ENCODE results near the gene KRT86.
"Not testable (repeated sequence)": the region's sequence is repeated elsewhere in the genome, so short reads cannot be mapped to it uniquely, and the experiment has no call there.

KRT86 gene

DNA sequence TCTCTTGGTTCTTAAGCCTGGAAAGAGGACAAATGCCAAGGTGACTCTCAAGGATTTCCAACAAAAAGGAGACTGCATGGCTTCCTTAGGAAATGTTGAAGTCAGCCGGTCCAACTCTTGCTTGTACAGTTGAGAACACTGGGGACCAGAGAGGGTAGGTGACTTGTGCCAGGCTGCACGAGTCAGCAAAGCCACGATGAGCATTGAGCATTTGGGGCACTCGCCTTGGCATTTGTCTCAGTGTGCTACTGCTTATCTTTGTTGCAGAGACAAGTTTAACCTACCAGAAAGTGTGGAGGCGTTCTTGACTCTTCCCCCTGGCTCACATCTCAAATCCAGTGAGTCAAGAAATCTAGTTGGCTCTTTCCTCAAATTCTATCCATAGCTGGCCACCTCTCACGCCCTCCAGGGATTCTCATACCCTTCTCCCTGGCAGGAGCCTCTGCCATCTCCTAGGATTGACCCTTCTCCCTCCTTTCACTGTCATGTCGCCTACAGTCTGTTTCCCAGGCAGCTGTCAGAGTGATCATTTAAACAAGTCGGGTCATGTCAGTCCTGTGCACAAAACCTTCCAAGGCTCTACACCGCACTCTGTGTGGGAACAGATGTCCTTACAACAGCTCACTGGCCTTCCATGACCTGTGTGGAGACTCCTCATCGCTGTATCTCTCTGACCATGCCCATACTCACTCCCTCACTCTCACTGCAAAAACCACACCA lies 64.0 kb downstream of the KRT86 start:
- DNase-seq (ENCODE audit: low spot score), result no peak

DNA sequence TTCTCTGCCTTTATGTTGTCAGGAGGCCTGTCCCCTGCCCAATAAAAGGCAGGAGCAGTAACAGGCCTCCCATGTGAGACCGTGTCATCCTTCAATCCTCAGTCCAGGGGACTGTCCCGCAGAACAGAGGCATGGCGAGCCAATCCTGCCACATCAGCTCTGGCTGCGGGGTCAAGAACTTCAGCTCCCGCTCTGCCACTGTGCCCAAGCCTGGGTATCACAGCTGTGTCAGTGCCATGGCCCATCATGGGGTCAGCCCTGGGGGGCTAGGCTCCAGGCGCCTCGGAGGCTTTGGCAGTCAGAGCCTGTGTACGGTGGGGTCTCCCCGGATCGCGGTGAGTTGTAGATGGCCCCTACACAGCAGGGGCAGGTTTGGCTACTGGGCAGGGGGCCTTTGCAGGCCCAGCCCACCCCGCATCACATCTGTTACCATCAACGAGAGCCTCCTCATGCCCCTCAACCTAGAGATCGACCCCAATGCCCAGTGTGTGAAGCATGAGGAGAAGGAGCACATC lies 66.7 kb downstream of the KRT86 start:
- DNase-seq (ENCODE audit: low spot score), result no peak

DNA sequence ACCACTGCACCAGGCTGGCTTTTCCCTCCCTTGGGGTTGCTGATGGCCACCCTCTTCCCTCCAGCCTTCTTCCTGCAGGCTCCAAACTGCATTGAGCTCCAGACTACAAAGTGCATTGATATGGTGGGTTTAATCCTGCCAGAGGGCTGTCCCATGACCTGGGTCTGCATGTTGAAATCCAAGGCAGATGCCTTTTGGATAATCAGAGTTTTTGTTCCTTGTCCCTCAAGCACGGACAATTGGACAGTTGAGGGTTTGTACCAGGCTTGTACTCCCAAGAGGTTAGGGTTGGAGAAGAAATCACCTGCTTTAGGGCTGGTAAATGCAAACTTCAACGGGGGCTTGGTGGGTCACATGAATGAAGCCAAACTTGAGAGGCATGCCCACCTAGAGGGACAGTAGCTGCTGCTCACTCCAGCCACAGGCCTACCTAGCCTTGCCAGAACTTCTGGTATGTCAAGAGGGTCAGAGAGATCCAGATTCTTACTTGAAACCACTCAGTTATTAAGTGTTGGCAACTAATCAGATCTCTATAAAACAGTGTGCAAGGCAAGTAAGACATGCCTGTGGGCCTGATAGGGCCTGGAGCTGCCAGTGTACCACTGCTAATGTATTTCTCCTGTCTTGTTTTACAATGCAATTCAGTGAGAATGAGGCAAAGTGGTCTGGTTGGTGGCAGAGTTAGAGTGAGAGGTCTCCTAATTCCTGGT lies 68.5 kb downstream of the KRT86 start:
- DNase-seq (ENCODE audit: low spot score), result no peak

DNA sequence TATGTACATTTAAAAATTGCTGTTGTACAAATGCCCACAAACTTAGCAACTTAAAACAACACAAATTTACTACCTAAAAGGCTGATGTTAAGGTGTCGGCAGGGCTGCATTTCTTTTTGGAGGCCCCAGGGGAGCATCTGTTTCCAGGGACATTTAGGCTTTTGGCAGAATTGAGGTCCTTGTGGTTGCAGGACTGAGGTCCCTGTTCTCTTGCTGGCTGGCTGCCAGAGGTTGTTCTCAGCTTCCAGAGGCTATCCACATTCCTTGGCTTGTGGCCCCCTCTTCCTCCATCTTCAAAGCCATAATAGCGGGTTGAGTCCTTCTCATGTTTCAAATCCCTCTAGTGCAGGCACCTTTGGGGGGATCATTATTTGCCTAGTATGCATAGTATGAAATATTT lies 69.1 kb downstream of the KRT86 start:
- no peak for DNase-seq (ENCODE audit: low spot score)

DNA sequence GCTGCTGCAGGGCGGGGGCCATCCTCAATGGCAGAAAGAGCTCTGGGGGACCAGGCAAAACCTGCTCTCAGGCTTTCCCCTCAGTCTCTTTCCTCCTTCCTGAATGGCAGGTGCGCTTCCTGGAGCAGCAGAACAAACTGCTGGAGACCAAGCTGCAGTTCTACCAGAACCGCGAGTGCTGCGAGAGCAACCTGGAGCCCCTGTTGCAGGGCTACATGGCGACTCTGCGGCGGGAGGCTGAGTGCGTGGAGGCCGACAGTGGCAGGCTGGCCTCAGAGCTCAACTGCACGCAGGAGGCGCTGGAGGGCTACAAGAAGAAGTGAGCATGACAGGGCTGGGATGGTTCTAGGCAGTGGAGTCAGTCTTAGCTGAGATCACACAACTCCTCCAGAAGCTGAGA lies 69.7 kb downstream of the KRT86 start:
- no peak for DNase-seq (ENCODE audit: low spot score)

DNA sequence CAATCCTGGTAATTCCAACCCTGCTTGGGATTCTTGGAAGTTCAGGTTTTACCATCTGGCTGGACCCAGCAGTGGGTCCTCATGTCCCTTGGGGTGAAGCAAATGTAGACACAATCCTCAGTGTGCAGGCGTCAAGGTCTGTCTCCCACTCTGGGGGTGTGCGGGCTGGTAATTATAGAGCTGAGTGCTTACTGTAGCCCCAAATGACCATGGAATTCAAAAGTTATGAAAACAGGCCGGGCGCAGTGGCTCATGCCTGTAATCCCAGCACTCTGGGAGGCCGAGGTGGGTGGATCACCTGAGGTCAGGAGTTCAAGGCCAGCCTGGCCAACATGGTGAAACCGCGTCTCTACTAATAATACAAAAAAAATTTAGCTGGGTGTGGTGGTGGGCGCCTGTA lies 70.6 kb downstream of the KRT86 start:
- DNase-seq (ENCODE audit: low spot score), result not testable (repeated sequence)

DNA sequence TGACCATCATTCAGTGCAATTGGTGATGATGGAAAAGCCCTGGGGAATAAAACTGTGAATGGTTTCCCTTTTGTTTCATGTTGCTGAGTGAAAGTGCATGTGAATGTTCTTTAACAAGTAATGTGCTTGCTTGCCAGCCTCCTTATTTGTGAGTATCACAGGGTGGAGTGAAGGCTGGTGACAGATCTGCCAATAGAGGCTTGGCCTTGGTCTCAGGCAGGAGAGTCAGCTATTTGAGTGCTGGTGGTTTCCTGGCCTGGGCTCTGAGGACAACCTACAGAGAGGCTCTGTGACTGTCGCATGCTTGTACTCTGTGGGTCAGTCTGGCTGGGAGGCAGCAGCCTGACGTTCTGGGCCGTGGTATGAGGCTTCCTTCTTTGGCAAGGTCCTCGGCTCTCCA lies 72.1 kb downstream of the KRT86 start:
- DNase-seq (ENCODE audit: low spot score), result no peak

DNA sequence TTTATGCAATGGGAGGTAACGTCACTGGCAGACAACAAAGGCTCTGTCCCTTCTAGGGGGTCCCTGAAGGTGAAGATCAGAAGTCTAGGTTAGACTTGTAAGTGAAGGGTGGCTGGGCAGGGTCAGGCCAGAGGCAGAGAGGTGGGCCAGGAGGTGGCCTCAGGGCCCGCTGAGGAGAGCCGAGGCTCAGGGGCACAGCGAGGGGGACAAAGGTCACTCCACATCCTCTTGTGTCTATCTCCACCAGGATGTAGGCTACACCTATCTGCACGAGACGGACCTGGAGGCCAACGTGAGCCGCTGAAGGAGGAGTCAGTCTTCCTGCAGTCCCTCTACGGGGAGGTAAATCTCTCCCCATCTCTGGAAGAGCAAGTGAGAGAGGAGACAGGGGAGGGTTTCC lies 72.6 kb downstream of the KRT86 start:
- no peak for DNase-seq (ENCODE audit: low spot score)

DNA sequence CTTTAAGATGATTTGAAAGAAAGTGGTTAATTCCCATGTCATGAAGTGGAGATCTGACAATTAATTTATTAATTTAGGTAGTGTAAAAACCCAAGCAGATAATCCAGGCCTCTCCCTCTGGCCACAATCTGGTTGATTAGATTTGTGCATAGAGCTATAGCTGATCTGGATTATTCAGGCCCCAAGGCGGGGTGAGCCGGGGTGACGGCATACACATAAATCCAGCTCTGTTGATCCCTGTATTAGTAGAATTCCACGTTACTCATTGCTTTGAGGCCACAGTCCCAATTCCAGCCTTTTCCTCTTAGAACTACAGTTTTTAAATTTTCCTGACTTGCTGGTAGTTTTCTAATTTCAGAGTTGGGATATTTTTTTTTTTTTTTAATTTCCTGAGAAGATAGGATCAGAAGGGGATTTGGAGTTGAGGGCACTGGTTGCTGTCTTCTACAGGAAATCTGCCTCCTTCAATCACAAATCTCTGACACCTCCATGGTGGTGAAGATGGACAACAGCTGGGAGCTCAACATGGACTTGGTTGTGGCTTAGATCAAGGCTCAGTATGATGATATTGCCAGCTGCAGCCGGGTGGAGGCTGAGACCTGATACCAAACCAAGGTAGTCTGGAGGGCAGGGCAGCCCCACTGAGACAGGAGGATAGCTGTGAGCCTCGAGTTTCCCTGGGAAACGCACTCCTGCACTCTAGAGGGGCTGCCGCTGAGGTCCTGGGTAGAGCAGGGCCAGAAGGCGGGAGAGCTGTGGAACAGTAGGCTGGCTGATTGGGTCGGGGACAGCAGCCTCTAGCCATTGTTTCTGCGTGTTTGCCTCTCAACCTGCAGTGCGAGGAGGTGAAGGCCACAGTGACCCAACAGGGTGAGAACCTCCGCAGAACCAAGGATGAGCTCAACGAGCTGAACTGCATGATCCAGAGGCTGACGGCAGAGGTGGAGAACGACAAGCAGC lies 73.4 kb downstream of the KRT86 start:
- DNase-seq (ENCODE audit: low spot score), result no peak

DNA sequence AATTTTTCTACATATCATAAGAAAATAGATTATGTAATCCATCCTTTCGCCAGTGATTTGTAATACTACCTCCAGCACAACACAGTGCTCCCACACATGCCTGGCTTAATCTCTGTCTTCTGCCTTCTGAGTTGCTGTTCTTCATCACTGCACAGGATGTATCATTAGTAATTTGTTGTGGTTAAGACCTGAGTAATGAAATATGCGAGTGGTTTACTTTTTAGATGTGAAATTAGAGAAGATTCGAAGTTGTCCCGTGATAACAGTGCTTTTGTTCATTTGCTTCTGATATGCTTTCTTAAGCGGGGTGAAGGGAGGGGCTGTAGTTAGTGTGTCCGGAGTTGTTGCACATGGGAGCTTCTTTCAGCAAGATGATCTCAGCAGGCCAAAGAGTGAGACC lies 74.8 kb downstream of the KRT86 start:
- DNase-seq (ENCODE audit: low spot score), result no peak

DNA sequence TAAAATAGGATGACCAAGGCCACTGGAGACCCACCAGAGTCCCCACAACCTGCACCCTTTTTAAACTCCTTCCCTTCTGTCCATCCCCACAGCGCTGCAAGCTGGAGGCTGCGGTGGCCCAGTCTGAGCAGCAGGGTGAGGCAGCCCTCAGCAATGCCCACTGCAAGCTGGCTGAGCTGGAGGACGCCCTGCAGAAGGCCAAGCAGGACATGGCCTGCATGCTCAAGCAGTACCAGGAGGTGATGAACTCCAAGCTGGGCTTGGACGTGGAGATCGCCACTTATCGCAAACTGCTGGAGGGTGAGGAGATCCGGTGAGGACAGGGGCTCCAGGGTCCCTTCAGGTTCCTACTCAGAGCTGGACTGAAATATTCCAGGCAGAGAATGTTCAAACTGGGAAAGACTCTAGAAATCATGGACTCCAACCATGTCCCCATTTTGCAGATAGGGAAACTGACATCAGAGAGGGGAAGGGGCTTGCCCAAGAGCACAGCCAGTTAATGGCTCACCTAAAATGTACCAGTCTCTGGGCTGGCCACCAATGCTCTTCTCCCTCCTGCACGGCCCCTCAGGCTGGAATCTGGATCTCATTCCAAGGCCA lies 75.7 kb downstream of the KRT86 start:
- DNase-seq (ENCODE audit: low spot score), result no peak

DNA sequence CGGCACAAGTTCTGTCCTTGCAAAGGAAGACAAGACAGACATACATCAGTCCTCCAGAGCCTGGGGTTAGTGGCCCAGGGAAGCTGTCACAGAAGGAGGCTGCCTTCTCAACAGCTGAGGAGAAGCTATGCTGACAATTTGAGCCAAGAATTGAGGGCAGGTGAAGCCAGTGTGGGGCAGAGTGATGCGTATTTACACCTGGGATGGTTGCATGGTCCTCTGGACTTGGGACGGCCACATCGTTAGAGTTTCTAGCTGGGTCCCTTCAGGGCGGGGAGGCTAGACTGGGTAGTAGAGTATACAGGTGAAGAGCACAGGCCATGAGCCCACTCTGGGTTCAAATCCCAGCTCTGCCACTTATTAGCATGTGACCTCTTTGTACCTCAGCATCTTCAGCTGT lies 76.3 kb downstream of the KRT86 start:
- DNase-seq (ENCODE audit: low spot score), result no peak

DNA sequence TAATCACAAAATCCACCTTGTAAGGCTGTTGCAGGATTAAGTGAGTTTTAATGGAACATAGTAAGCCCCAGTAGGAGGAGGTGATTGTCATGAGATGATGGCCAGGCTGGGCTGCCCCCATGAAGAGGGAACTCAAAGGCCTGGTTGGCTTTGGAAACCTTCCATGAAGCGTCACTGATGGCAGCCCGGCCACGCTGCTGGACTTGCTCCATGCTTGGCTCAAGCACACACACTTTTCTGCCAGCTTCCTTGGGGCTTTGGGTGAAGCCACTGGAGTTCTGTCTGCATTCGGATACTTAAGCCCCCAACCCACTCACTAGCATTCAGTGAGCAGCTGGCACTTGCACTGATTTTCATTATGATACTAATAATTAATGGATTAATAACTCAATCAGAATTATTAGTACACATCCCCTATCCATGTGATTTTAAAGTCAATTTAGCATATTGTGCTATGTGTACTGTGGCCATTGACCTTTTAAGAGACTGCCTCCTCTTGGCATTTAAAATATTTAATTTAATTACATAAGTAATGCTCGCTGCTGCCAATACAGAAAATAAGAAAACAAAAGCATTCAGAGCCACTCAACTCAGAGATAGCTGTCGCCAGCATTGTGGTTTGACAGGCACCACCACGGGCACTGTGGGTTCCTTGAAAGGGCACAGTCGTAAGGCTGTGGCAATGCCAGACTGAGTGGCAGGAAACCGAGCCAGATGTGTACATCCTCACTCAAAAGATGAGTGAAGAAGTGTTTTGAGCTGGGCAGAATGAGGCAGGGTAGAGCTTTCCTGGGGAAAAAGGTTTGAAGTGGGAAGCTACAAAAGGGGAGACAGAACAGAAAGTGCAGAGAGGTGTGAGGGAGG lies 77.0 kb downstream of the KRT86 start:
- no peak for DNase-seq (ENCODE audit: low spot score)

DNA sequence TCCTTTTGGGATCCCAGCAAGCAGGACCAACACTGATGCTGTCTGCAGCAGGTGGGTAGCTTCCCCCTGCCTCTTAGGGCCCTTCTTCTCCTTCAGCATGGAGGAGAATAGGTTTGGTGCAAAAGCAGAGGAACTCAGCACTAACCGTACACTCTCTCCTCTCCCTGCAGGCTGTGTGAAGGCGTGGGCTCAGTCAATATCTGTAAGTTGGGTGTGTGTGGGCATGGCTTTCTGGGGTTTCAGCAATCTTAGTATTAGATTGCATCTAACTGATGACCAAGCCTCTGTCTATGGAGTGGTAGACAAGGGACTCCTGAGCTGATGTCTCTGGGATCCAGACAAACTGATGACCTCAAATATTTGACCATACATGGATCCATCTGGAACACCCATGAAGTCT lies 78.5 kb downstream of the KRT86 start:
- no peak for DNase-seq (ENCODE audit: low spot score)

DNA sequence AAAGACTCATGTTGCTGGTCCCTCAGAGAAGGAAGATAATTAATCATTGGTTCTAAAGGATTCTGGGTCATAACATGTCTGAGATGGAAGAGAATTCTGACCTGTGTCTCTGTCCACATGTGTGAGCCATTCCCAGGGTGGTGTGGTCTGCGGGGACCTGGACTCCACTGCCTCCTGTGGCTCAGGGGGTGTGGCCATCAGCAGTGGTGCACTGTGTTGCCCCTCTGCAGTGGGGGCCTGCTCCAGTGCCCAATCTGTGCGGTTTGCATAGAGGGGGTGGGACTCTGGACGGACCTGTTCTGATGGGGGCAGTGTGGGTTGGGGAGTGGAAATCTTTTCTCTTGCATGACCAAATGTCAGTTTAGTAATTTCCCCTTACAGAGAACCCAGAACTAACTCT lies 79.3 kb downstream of the KRT86 start:
- DNase-seq (ENCODE audit: low spot score), result no peak

DNA sequence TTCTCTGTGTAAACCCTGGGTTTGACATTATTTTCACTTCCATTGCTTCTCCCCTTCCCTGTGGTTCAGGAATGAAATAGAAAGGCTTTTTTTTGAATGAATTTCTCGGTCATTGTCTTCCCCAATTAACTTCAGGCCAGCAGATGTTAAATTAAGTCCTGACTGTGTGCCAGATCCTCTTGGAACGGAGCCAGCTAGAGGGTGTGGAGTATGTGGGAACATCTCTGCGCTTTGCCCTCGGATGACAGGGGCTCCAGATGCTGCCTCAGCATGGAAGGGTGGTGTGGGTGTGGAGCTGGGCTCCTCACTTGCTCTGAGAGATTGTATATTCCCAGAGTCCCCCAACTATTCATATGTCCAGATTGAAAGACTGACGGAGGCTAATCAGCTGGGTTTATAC lies 79.8 kb downstream of the KRT86 start:
- DNase-seq (ENCODE audit: low spot score), result no peak

DNA sequence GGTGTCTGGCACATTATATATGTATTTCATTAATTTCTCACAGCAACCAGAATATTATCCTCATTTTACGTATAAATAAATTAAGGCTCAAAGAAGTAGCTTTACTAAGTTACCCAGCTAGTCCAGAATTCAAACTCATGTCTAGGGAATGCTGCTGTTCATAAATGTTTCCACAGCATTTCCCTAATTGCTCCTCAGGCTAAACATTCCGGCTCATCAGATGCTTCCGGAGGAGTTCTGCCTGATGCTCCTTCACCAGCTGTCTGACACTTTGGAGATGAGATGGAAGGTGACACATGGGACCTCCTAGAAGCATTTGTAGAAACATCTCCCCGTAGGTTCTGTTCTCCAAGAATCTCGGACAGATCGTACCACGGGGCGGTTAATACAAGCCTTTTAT lies 80.7 kb downstream of the KRT86 start:
- no peak for DNase-seq (ENCODE audit: low spot score)

DNA sequence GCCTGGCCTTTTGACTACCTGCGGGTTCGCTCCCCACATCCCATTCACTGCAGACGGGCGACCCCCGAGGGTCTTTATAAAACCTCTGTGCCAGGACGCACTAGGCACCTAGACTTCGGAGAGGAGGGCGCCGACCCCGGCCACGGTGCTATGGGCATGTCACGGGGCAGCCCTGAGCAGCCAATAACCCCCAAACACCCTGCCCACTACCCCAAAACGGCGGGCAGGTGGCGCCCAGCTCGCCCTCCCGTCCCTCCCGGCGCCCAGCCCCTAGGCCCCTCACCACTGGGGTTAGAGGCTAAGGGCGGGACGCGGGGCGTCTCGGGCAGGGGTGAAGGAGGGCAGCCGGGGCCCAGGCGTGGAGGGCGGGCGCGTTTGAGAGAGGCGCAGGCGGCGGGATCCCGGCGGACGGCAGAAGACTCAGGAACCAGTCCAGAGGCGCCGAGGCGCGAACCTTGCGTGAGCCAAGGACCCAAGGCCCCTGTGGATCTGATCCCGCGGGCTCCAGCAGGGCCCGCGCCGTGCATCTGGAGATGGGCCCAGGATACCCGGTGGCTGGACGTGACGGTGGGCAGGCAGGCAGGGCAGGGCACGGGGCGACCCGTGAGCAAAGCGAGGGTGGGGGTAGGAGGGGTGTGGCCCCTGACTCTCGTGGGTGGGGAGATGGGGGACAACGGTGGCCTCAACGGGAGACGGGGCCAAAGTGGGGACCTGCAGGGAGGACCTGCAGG lies 81.8 kb downstream of the KRT86 start:
- DNase-seq (ENCODE audit: low spot score), result no peak

DNA sequence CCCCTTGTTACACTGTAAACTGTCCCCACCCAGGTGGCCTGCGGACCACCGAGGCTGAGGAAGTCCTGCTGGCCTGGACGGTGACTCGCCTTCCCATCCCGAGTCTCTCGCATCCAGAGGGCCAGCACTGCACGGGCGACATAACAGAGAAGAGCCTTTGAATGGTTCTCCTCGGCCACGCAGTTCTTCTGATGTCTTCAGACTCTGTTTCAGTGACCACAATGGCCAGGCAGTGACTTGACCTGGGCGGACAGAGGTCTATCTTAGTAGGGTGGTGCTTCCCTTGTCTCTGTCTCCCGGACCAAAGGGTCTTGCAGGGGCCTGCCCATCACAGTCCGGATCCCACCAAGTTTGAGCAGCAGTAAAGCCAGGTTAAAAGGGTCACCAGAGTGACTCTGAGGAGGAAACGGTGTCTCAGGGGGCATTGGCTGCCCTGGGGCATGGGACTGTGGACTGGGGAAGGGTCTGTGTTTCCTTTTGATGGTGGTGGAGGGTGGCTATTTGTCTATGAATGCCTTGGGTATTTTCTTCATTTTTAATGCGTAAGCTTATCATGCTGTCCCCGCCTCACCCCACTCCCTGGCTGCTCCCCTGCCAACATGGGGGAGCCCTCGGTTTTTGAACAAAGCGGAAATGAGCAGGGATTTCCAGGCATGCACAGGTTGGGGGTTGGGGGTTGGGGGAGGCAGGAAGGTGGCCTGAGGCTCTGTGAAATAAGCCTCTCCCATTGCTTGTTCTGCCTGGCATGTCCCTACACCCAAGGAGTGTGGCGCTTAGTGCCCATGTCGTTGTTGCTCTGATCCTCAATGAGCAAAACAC lies 82.5 kb downstream of the KRT86 start:
- no peak for DNase-seq (ENCODE audit: low spot score)

Measured in AG08395 (cell line).